ENCODE measurements around the gene SGCD.

Gene SGCD

DNA sequence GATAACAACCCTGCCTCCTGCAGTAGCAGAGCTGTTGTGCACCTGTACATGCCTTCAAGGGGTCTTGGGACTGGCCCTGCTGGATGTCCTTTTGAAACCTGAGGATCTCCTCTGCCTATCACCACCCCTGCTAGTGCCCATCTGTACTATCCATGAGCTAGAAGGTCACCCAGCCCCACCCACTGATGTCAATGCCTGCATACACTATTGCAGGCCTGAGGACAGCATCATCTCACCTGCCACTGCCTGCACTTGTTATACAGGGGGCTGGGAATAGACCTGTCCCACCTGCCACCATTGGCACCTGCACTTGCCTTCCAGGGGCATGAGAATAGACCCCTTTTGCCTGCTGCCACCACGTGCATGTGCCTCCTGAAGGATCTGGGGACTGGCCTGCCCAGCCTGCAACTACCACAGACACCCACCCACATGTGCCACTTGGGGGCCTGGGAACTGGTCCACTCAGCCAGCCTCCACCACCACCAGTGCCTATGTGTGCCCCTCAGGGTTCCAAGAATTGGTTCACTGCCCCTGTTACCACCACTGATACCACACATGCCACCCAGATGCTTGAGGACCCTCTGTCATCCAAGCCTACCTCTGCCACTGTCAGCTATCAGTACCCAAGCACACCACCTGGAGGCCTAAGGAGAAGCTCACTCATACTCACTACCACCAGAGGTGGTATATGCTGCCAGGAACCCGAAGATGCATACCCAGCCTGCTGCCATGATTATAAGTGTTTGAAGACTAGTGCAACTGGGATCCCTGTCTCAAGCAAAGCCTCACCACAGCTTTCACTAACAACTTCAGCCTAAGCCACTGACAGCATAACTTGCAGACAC lies 159.7 kb downstream of the SGCD start:
- DNase-seq (ENCODE audit: extremely low read depth, insufficient read length): no peak
- no peaks in the 10 kb centered on the region for H3K27me3 ChIP-seq (replicated peaks; ENCODE audit: control insufficient read depth, insufficient read depth, low read length)
- no peaks in the 10 kb centered on the region for H3K36me3 ChIP-seq (ENCODE audit: control insufficient read depth, insufficient read depth, low read length)
- TF ChIP-seq, protein P1, sequence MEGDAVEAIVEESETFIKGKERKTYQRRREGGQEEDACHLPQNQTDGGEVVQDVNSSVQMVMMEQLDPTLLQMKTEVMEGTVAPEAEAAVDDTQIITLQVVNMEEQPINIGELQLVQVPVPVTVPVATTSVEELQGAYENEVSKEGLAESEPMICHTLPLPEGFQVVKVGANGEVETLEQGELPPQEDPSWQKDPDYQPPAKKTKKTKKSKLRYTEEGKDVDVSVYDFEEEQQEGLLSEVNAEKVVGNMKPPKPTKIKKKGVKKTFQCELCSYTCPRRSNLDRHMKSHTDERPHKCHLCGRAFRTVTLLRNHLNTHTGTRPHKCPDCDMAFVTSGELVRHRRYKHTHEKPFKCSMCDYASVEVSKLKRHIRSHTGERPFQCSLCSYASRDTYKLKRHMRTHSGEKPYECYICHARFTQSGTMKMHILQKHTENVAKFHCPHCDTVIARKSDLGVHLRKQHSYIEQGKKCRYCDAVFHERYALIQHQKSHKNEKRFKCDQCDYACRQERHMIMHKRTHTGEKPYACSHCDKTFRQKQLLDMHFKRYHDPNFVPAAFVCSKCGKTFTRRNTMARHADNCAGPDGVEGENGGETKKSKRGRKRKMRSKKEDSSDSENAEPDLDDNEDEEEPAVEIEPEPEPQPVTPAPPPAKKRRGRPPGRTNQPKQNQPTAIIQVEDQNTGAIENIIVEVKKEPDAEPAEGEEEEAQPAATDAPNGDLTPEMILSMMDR (IDR thresholded peaks at IDR 0.05; ENCODE audit: insufficient read depth, low read length, poor library complexity, severe bottlenecking): no peak
- no peak overlapping the region for H3K4me3 ChIP-seq (replicated peaks; ENCODE audit: low read depth, low read length)

DNA sequence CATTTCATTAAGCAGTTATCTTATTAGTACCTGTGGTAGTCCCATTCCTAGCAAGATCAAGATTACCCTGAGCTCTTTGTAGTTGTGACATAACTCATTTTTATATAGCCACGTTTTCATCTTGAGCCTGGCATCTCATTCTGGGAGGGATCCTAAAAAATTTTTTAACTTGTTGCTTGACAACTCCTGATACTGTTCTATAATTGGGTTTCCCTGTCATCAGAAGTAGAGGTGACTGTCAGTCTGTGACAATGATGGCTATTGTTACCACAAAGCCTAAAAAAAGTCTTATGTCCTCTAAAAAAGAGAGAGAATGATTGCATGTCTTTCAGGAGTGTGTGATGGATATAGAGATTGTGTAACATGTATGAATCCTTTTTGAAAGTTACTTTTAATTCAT lies 164.8 kb downstream of the SGCD start:
- H3K4me3 ChIP-seq (replicated peaks; ENCODE audit: low read depth, low read length): no peak overlapping the region
- DNase-seq (ENCODE audit: extremely low read depth, insufficient read length): no peak
- TF ChIP-seq, protein P1 (IDR thresholded peaks at IDR 0.05; ENCODE audit: insufficient read depth, low read length, poor library complexity, severe bottlenecking): no peak
- no peaks in the 10 kb centered on the region for H3K36me3 ChIP-seq (ENCODE audit: control insufficient read depth, insufficient read depth, low read length)
- H3K27me3 ChIP-seq (replicated peaks; ENCODE audit: control insufficient read depth, insufficient read depth, low read length): no peaks in the 10 kb centered on the region

DNA sequence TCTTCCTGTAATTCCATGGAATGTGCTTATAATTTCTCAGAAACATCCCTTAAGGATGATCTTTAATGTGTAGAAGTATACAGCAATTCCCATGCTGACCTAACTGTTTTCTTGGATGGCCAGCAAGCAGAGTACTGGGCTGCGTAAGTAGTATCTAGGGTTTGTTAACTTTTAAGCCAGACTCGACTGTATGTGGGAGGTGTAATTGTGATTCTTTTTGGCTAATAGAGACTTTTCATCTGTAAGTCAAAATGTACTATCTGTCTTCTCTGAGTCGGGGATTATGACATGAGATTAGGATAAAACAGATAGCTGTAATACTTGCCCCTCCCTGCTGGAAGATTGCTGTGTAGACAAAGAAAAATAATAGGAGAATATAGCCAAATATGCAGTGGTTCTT lies 169.3 kb downstream of the SGCD start:
- DNase-seq (ENCODE audit: extremely low read depth, insufficient read length): no peak
- TF ChIP-seq, protein P1 (IDR thresholded peaks at IDR 0.05; ENCODE audit: insufficient read depth, low read length, poor library complexity, severe bottlenecking): no peak
- no peak overlapping the region for H3K4me3 ChIP-seq (replicated peaks; ENCODE audit: low read depth, low read length)
- H3K36me3 ChIP-seq (ENCODE audit: control insufficient read depth, insufficient read depth, low read length): no peaks in the 10 kb centered on the region
- no peaks in the 10 kb centered on the region for H3K27me3 ChIP-seq (replicated peaks; ENCODE audit: control insufficient read depth, insufficient read depth, low read length)

DNA sequence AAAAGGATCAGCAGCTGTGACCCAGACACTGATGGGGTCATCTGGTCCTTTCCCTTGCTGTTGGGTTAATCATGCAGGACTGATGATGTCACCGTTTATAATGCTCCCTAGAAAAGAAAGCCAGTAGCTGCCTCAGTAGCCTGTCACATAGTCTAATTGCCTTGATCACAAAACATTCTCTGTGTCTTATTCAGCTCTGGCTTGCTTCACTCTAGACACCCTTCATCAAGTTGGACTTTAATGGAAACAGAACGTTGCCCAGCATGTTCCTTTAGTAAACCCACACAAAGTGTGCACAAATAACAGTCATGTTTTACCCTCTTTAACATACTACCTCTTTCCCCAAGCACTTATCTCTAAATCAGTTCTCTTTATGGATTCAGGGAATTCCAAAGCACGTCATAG lies 170.8 kb downstream of the SGCD start:
- DNase-seq (ENCODE audit: extremely low read depth, insufficient read length): no peak
- TF ChIP-seq, protein P1 (IDR thresholded peaks at IDR 0.05; ENCODE audit: insufficient read depth, low read length, poor library complexity, severe bottlenecking): no peak
- Histone ChIP-seq H3K4me3 (replicated peaks; ENCODE audit: low read depth, low read length) (no peak overlapping the region), H3K36me3 (ENCODE audit: control insufficient read depth, insufficient read depth, low read length) (no peaks in the 10 kb centered on the region), H3K27me3 (replicated peaks; ENCODE audit: control insufficient read depth, insufficient read depth, low read length) (no peaks in the 10 kb centered on the region)

DNA sequence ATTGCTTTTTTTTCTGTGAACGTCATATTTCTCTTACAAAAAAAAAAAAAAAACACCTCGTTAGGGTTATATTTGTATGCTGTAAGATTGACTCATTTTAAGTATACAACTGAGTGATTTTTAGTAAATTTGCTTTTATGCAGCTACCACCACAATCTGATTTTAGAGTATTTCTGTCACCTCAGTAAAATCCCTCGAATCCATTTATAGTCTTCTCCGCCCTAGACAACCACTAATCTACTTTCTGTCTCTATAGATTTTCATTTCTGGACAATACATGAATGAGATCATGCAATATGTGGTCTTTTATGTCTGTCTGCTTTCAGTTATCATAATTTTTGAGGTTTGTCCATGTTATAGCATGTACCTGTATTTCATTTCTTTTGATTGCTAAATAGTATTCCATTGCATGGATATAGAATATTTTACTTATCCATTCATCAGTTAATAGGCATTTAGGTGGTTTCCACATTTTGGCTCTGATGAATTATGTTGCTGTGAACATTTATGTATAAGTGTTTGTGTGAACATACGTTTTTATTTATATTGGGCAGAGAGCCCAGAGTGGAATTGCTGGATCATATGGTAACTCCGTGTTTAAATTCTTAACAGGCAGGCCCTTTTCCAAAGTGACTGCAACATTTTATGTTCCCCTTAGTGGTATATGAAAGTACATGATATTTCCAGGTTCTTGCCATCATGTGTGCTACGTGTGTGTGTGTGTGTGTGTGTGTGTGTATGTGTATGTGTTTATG lies 171.4 kb downstream of the SGCD start:
- Histone ChIP-seq H3K36me3 (ENCODE audit: control insufficient read depth, insufficient read depth, low read length) (no peaks in the 10 kb centered on the region), H3K27me3 (replicated peaks; ENCODE audit: control insufficient read depth, insufficient read depth, low read length) (no peaks in the 10 kb centered on the region), H3K4me3 (replicated peaks; ENCODE audit: low read depth, low read length) (no peak overlapping the region)
- TF ChIP-seq, protein P1 (IDR thresholded peaks at IDR 0.05; ENCODE audit: insufficient read depth, low read length, poor library complexity, severe bottlenecking): no peak
- DNase-seq (ENCODE audit: extremely low read depth, insufficient read length): no peak
